Transverse colon (tissue), 3 donors: ENCODE results near the gene C7orf25.

ENCODE experiments used
- CTCF ChIP-seq, 5 experiments: fragments of 200-600 bp in 3 of 5; fragments of 450-650 bp in 2 of 5; sonication (generic) in 3 of 5; IDR thresholded peaks; 1 replicate in 2 of 5; 2 replicates in 3 of 5; pipeline ENCODE4 v1.5.1; 2016 to 2017; ENCODE audit warnings: antibody characterized with exemption in 5 of 5, inconsistent platforms in 3 of 5, mild to moderate bottlenecking in 2 of 5, moderate library complexity in 1 of 5
- EP300 ChIP-seq: sonication (generic); formaldehyde crosslinking; IDR thresholded peaks from one replicate; pipeline ENCODE4 v1.6.1; 2017; ENCODE audit warnings: antibody characterized with exemption, low read depth
- POLR2A ChIP-seq: fragments of 450-650 bp; IDR thresholded peaks from one replicate; pipeline ENCODE4 v1.6.1; 2016; ENCODE audit warnings: antibody characterized with exemption, mild to moderate bottlenecking, moderate library complexity

GRCh38 chr7:42906181-42906580 lies 5.7 kb downstream of the C7orf25 start:
- TF ChIP-seq POLR2A (no peak), CTCF (IDR thresholded peaks at IDR 0.05) (no peak), EP300 (no peak)
